ENCODE results near the gene RER1. TPM values are rescaled to one million over a fixed set of nuclear protein-coding genes. Genes with fewer than 3 reads are reported as not detected.

The RER1 gene
- total RNA-seq, 1 donor from 2014 or later, result 147 TPM

DNA sequence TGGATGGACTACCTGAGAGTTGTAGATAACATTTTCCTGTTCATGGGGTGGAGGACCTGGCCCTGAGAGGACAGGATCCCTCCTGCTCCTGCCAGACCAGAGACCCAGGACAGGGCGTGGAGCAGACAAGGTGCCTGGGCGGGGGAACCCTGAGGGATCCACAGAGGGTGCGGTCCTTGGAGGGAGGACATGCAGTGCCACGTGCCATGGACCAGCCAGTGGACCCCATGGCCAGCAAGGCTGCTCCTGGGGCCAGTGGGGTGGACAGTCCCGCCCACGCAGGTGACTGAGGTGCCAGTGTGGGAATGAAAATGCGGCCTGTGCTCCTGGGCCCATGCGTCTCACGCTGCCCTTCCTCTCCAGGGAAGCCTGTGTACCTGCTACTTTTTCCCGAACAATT is 3.6 kb downstream of the RER1 start:
- Mint-ChIP-seq H3K27ac (ENCODE audit: unreplicated experiment) (no peak overlapping the region), H3K27me3 (ENCODE audit: unreplicated experiment) (no peaks in the 10 kb centered on the region), H3K9me3 (ENCODE audit: unreplicated experiment) (no peaks in the 10 kb centered on the region), H3K4me1 (ENCODE audit: unreplicated experiment) (peaks cover 26% of the 10 kb centered on the region), H3K4me3 (ENCODE audit: unreplicated experiment) (no peak overlapping the region), H3K36me3 (ENCODE audit: unreplicated experiment) (peaks cover 22% of the 10 kb centered on the region)
- TF ChIP-seq, protein P1, sequence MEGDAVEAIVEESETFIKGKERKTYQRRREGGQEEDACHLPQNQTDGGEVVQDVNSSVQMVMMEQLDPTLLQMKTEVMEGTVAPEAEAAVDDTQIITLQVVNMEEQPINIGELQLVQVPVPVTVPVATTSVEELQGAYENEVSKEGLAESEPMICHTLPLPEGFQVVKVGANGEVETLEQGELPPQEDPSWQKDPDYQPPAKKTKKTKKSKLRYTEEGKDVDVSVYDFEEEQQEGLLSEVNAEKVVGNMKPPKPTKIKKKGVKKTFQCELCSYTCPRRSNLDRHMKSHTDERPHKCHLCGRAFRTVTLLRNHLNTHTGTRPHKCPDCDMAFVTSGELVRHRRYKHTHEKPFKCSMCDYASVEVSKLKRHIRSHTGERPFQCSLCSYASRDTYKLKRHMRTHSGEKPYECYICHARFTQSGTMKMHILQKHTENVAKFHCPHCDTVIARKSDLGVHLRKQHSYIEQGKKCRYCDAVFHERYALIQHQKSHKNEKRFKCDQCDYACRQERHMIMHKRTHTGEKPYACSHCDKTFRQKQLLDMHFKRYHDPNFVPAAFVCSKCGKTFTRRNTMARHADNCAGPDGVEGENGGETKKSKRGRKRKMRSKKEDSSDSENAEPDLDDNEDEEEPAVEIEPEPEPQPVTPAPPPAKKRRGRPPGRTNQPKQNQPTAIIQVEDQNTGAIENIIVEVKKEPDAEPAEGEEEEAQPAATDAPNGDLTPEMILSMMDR (IDR thresholded peaks at IDR 0.05), result no peak
- no peak for DNase-seq (ENCODE audit: extremely low spot score, unreplicated experiment)

DNA sequence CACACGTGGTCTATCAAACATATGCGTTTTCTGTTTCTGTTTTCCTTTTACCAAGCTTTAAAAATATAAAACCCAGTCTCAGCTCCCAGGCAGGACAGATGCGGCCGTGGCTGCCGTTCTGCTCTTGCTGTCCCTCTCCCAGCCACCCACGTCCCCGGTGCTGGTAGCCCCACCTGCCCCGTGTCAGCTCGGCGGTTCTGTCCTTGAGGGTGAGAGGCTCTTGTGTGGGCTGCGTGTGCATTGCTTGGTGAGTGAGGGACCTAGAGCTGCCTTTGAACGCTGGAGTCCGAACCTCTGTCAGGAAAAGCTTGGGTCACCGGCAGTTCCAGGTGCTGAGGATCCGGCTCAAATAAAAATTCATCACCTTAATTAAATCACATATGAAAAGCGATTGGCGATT is 4.4 kb downstream of the RER1 start:
- Mint-ChIP-seq H3K27me3 (ENCODE audit: unreplicated experiment) (no peaks in the 10 kb centered on the region), H3K4me3 (ENCODE audit: unreplicated experiment) (no peak overlapping the region), H3K9me3 (ENCODE audit: unreplicated experiment) (no peaks in the 10 kb centered on the region), H3K4me1 (ENCODE audit: unreplicated experiment) (peaks cover 22% of the 10 kb centered on the region), H3K36me3 (ENCODE audit: unreplicated experiment) (peaks cover 26% of the 10 kb centered on the region), H3K27ac (ENCODE audit: unreplicated experiment) (no peak overlapping the region)
- DNase-seq (ENCODE audit: extremely low spot score, unreplicated experiment), result no peak
- TF ChIP-seq, protein P1 (IDR thresholded peaks at IDR 0.05), result no peak

DNA sequence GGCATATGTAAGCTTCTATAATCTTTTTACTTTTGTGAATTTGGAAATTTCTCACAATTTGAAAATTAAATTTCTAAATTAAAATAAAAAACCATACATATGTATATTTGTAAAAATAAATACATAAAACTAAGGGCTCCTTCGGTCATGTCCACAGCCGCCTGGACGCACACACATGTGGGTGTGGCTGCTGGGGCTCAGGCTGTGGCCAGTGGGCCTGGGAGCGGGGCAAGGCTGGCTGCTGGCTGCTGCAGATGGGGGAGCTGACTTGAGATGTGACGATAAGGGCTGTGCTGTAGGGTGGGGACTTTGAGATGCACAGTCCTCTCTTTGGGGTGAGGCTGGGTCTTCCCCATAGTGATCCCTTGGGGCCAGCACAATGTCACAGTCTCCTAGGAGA is 4.8 kb downstream of the RER1 start:
- Mint-ChIP-seq H3K4me3 (ENCODE audit: unreplicated experiment) (no peak overlapping the region), H3K27ac (ENCODE audit: unreplicated experiment) (no peak overlapping the region), H3K27me3 (ENCODE audit: unreplicated experiment) (no peaks in the 10 kb centered on the region), H3K4me1 (ENCODE audit: unreplicated experiment) (peaks cover 22% of the 10 kb centered on the region), H3K9me3 (ENCODE audit: unreplicated experiment) (no peaks in the 10 kb centered on the region), H3K36me3 (ENCODE audit: unreplicated experiment) (peaks cover 26% of the 10 kb centered on the region)
- DNase-seq (ENCODE audit: extremely low spot score, unreplicated experiment), result no peak
- TF ChIP-seq, protein P1 (IDR thresholded peaks at IDR 0.05), result no peak

DNA sequence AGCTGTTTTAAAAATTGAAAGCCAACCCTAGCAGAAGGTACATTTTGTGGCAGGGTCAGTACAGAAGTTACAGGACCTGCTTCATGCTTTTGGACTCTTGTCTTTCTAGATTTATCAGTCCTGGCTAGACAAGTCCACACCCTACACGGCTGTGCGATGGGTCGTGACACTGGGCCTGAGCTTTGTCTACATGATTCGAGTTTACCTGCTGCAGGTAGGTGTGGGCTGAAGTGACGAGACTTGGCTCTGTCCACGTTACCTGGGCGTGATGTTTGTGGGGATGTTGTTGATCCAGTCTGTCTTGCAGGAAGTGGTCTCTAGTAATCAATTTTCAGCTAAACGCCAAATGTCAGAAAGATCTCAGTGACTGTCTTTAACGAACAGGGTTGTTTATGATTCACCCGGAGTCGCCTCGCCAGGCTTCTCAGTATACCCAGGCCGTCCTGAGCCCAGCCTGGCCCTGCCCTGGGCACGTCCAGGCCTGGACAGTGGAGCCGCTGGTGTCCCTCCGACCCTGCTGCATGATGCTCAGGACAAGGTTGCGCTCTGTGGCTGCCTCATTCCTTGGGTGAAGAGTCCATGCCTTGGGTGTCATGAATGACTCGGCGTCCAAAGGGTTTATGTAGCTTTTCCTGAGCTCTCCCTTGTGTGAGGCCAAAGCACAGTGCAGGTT is 5.5 kb downstream of the RER1 start:
- peaks cover 32% of the 10 kb centered on the region for H3K36me3 Mint-ChIP-seq (ENCODE audit: unreplicated experiment)
- peaks cover 22% of the 10 kb centered on the region for H3K4me1 Mint-ChIP-seq (ENCODE audit: unreplicated experiment)
- no peak overlapping the region for H3K4me3 Mint-ChIP-seq (ENCODE audit: unreplicated experiment)
- H3K27ac Mint-ChIP-seq (ENCODE audit: unreplicated experiment), result peak overlapping the region; percentile 18
- H3K9me3 Mint-ChIP-seq (ENCODE audit: unreplicated experiment), result no peaks in the 10 kb centered on the region
- DNase-seq (ENCODE audit: extremely low spot score, unreplicated experiment), result no peak
- TF ChIP-seq, protein P1 (IDR thresholded peaks at IDR 0.05), result no peak
- H3K27me3 Mint-ChIP-seq (ENCODE audit: unreplicated experiment), result no peaks in the 10 kb centered on the region

DNA sequence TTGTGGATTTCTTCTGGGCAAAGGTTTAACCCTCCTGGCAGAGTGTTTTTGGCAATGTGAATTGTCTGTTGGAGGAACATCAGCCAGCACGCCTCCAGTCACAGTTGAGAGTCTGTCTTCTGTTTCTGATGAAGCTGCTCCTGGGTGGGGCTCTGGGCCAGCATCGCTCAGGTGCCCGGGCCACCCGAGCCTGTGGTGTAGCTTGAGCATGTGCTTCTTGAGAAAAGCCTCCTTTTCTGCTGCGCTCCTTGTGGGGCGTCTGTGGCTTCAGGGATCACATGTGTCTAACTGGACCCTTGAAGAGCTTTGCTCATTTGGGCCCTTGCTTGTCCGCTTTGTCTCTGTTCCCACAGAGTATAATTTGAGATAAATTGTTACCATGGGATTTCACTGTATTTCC is 7.2 kb downstream of the RER1 start:
- TF ChIP-seq, protein P1 (IDR thresholded peaks at IDR 0.05), result no peak
- peak overlapping the region; percentile 15 for H3K27ac Mint-ChIP-seq (ENCODE audit: unreplicated experiment)
- no peak for DNase-seq (ENCODE audit: extremely low spot score, unreplicated experiment)
- no peaks in the 10 kb centered on the region for H3K27me3 Mint-ChIP-seq (ENCODE audit: unreplicated experiment)
- H3K9me3 Mint-ChIP-seq (ENCODE audit: unreplicated experiment), result no peaks in the 10 kb centered on the region
- H3K4me1 Mint-ChIP-seq (ENCODE audit: unreplicated experiment), result peaks cover 9% of the 10 kb centered on the region
- H3K4me3 Mint-ChIP-seq (ENCODE audit: unreplicated experiment), result no peak overlapping the region
- H3K36me3 Mint-ChIP-seq (ENCODE audit: unreplicated experiment), result peaks cover 40% of the 10 kb centered on the region

Measured in osteocyte (in vitro differentiated cells).